Kidney (tissue), 14 donors: Measurements from ENCODE around the gene RAB3IL1. TPM values are rescaled to one million over a fixed set of nuclear protein-coding genes. Genes with fewer than 3 reads are reported as not detected.

Experiments used
- DNase-seq, 5 donors: peaks; one replicate each; pipeline ENCODE4 v3.0.0-alpha.2; 2013 to 2020
- FAIRE-seq: peaks from 2 replicates; lab custom pipeline; 2012; peaks lifted over from hg19 to GRCh38; lab: Jason Lieb, UNC
- H3K27ac ChIP-seq, 2 donors: one replicate each; pipeline ENCODE4 v1.7.0; 2013; ENCODE audit warnings: low read depth in 2 of 2, low read length in 2 of 2, inconsistent platforms in 1 of 2
- H3K27me3 ChIP-seq: one replicate; pipeline ENCODE4 v1.7.1; 2013; ENCODE audit warnings: low read length, inconsistent platforms; ENCODE audit not compliant: control insufficient read depth, insufficient read depth
- H3K36me3 ChIP-seq, 3 donors: one replicate each; pipeline versions ENCODE4 v1.7.0 to v1.7.1; 2013; ENCODE audit warnings: low read length in 3 of 3, control low read depth in 1 of 3, inconsistent platforms in 1 of 3; ENCODE audit not compliant: insufficient read depth in 3 of 3, control insufficient read depth in 2 of 3
- H3K4me1 ChIP-seq, 3 donors: one replicate each; pipeline versions ENCODE4 v1.7.0 to v1.7.1; 2013; ENCODE audit warnings: low read length in 3 of 3, inconsistent platforms in 1 of 3, low read depth in 1 of 3; ENCODE audit not compliant: control insufficient read depth in 2 of 3, insufficient read depth in 2 of 3
- H3K4me3 ChIP-seq, 3 donors: one replicate each; pipeline versions ENCODE4 v1.7.0 to v1.8.1; 2013; ENCODE audit warnings: low read length in 3 of 3, control low read depth in 1 of 3, inconsistent platforms in 1 of 3
- H3K9ac ChIP-seq, 3 donors: one replicate each; pipeline versions ENCODE4 v1.7.0 to v1.7.1; 2013; ENCODE audit warnings: low read length in 3 of 3, control low read depth in 1 of 3, inconsistent platforms in 1 of 3
- H3K9me3 ChIP-seq, 3 donors: one replicate each; pipeline versions ENCODE4 v1.7.0 to v1.7.1; 2013; ENCODE audit warnings: low read length in 3 of 3, control low read depth in 1 of 3, inconsistent platforms in 1 of 3; ENCODE audit not compliant: control insufficient read depth in 2 of 3, insufficient read depth in 1 of 3
- intact Hi-C: fragments of 100-400 bp; cut with DNase I; formaldehyde crosslinking; loops from one replicate; pipeline ENCODE4 v1.11.1; 2022
- polyA plus RNA-seq: library from polyadenylated mRNA; stranded (reverse); fragments of 350-450 nt; fragmentation: Illumina TruSeq; extraction: RNeasy Lipid Tissue Mini Kit (QIAGEN cat#74804); gene quantifications from one replicate; pipeline ENCODE4 v1.2.3, GENCODE V29; 2014; ENCODE audit warnings: low read depth, low replicate concordance; ENCODE audit not compliant: insufficient read depth
- total RNA-seq: library from RNA; stranded (reverse); fragmentation: NEBNext Ultra II Directional; extraction: Animal tissue kit (Norgen Biotek cat#: 25700); gene quantifications from one replicate; pipeline ENCODE4 v1.2.1, GENCODE V29; 2021
- TF ChIP-seq, protein P1 (sequence below): IDR thresholded peaks from 3 replicates; pipeline ENCODE4 v1.5.1; 2012; ENCODE audit warnings: mild to moderate bottlenecking, moderate library complexity, borderline replicate concordance; ENCODE audit not compliant: insufficient read depth; ENCODE audit errors: extremely low read depth
- donor health status: control.
- donor health status: control.
- donor health status: control.
- donor health status: control.
- donor health status: control.
- donor health status: DM: yes; HTN: yes; CAD: no.
- donor health status: Normal renal cell carcinoma (clear cell type).

RAB3IL1 gene
- total and polyA plus RNA-seq, 2 donors from 2014 or later: 14.6 to 27.8 TPM

DNA sequence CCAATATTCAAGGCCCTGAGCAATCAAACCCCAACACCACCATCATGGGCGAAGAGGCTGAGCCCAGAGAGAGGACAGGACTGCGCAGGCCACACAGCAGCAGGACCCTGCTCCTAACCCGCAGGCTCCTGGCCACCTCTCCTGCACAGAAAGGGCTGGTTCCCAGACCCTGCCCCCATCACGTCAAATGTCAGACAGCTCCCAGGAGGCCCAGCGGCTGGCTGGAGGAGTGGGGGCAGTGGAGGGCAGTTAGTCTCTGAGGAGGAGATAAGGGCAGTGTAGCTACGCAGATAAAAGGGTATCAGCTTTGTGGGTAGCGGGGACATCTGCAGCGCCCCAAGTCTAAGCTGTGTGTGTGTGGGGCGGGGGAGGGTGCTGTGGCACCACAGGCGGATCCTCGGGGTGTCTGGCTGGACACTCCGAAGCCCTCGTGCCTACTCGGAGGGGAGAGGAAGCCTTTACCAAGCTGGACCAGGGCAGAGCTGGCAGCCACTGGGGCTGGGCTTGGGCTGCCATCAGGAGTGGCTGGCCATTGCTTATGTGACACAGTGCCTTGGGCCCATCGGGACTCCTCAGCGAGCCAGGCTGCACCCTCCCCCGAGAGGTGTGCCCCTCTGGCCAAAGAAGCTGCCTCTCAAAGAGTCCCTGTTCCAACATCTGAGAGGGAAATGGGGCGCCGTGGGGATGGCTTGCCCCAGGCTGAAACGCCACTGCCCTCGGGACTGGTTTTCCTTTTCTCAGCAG lies 47.5 kb downstream of the RAB3IL1 start:
- FAIRE-seq (no peak), DNase-seq (peak in 2 of 5 donors; percentile 12 to 70)
- H3K4me1 ChIP-seq: peaks cover 0 to 5% (median 0%) of the 10 kb centered on the region in 3 donors
- H3K27ac ChIP-seq: no peak overlapping the region
- no peaks in the 10 kb centered on the region for H3K9me3 ChIP-seq
- intact Hi-C loops: no loop called here
- no peaks in the 10 kb centered on the region for H3K27me3 ChIP-seq
- no peaks in the 10 kb centered on the region for H3K36me3 ChIP-seq
- no peak overlapping the region for H3K4me3 ChIP-seq
- no peak overlapping the region for H3K9ac ChIP-seq
- TF ChIP-seq, protein P1, sequence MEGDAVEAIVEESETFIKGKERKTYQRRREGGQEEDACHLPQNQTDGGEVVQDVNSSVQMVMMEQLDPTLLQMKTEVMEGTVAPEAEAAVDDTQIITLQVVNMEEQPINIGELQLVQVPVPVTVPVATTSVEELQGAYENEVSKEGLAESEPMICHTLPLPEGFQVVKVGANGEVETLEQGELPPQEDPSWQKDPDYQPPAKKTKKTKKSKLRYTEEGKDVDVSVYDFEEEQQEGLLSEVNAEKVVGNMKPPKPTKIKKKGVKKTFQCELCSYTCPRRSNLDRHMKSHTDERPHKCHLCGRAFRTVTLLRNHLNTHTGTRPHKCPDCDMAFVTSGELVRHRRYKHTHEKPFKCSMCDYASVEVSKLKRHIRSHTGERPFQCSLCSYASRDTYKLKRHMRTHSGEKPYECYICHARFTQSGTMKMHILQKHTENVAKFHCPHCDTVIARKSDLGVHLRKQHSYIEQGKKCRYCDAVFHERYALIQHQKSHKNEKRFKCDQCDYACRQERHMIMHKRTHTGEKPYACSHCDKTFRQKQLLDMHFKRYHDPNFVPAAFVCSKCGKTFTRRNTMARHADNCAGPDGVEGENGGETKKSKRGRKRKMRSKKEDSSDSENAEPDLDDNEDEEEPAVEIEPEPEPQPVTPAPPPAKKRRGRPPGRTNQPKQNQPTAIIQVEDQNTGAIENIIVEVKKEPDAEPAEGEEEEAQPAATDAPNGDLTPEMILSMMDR: no peak

DNA sequence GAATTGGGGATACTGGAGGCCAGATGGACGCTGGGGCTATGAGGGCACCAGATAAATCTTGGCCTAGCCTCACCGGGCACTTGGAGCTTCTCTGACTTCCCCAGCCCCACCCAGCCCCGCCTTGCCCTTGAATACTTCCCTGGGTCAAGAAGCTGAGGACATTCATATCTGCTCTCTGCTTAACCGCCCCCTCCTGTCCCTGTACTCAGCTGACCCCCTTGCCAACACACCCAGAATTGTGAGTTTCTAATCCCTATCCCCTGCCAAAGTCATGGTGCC lies 48.0 kb downstream of the RAB3IL1 start:
- intact Hi-C loops: no loop called here
- H3K4me1 ChIP-seq: peaks cover 0 to 5% (median 0%) of the 10 kb centered on the region in 3 donors
- H3K4me3 ChIP-seq: no peak overlapping the region
- FAIRE-seq: no peak
- no peak overlapping the region for H3K9ac ChIP-seq
- no peaks in the 10 kb centered on the region for H3K36me3 ChIP-seq
- no peaks in the 10 kb centered on the region for H3K27me3 ChIP-seq
- DNase-seq: no peak
- H3K9me3 ChIP-seq: no peaks in the 10 kb centered on the region
- no peak overlapping the region for H3K27ac ChIP-seq
- TF ChIP-seq, protein P1: no peak

DNA sequence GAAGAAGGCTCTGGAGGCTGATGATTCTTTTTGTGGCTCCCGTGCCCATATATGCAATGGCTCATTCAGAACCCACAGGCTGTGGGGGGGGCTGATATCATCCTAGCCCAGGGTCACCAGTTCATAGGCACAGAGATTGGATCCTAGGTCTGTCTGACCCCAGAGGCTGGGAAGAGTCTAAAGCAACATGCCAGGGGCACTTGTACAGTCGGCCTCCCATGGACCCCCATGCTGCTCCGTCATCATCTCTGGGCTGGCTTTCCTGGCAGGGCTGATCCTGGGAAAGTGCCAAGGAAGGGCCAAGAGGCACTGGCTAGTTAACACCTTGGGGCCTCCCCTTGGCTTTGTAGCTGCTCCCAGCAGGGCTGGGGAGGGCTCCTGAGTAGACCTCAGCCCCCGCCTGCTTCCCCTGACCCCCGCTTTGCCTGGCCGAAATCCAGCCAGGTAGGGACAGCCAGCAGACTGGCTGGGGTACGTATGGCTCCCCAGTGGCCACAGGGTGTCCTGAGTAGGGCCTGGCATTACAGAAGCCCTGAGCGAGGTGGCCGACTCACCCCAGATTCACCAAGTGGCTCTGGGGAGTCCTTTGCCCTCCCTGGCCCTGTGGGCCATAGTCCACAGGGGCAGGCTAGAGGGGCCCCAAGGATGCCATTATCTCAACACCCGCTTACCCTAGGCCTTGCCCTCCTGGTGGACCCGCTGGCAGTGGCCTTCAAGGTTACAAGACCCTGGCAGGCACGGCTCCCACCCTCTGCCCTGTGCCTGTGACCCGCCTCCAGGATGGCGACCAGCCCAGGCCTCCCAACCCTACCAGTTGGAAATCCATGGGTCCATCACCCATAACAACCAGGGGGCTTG lies 48.6 kb downstream of the RAB3IL1 start:
- Histone ChIP-seq H3K27me3 (no peaks in the 10 kb centered on the region), H3K4me3 (no peak overlapping the region), H3K9me3 (no peaks in the 10 kb centered on the region), H3K9ac (no peak overlapping the region), H3K36me3 (no peaks in the 10 kb centered on the region), H3K27ac (no peak overlapping the region), H3K4me1 (peaks cover 0 to 5% (median 0%) of the 10 kb centered on the region in 3 donors)
- DNase-seq (peak in 1 of 5 donors; percentile 71), FAIRE-seq (no peak)
- TF ChIP-seq, protein P1: no peak
- intact Hi-C loops: no loop called here
